Measurements from ENCODE around the gene CHD5.

DNA sequence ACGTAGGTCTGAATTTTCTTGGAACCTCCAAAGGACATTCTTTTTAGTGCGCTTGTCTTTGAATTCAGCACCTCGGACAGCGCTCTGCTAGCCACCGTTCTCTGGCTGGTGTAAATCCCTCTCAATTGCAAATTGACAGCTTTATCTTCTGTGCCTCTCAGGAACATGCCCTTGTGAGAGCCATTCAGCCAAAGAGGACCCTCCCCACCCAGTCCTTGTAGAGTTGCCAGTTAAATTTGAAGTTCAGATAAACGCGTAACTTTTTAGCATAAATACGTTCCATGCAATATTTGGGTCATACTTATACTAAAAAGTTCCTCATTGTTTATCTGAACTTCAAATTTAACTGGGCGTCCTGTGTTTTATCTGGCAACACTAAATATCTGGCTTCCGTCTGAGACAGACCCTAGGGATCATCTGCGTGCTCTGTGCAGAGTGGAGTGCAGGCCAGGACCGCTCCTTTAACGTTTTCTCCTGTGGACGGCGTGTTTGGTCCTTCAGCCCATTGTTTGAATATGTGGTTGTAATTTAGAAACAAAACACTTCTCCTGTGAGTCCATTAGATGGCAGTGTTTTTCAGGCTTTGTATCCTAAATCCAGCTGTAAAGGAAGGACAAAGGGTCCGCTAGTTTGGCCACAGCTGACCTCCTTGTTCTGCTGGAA, 127.4 kb downstream of the CHD5 start:
- TF ChIP-seq GATA3 (IDR thresholded peaks at IDR 0.05; ENCODE audit: low read depth, low read length) (no peak), GATA2 (IDR thresholded peaks at IDR 0.05; ENCODE audit: low read depth, low read length) (no peak)

All from SH-SY5Y (cell line).